Ascending aorta (tissue), 2 donors: ENCODE measurements around the gene ADGRL3. TPM values are rescaled to one million over a fixed set of nuclear protein-coding genes. Genes with fewer than 3 reads are reported as not detected.

ENCODE experiments used
- DNase-seq, 2 donors: peaks; one replicate each; pipeline ENCODE4 v3.0.0-alpha.2; 2019; ENCODE audit warnings: low spot score in 2 of 2
- H3K27ac ChIP-seq, 2 donors: fragments of 200-600 bp; sonication (generic); one replicate each; pipeline ENCODE4 v1.5.1; 2016 to 2017; ENCODE audit warnings: mild to moderate bottlenecking in 1 of 2
- H3K27me3 ChIP-seq: fragments of 200-600 bp; sonication (generic); one replicate; pipeline ENCODE4 v1.5.1; 2017
- H3K36me3 ChIP-seq, 2 donors: fragments of 200-600 bp; sonication (generic); one replicate each; pipeline ENCODE4 v1.5.1; 2016
- H3K4me1 ChIP-seq, 2 donors: fragments of 200-600 bp; sonication (generic); one replicate each; pipeline ENCODE4 v1.5.1; 2016 to 2017; ENCODE audit warnings: mild to moderate bottlenecking in 1 of 2
- H3K4me3 ChIP-seq, 2 donors: fragments of 200-600 bp; sonication (generic); one replicate each; pipeline ENCODE4 v1.5.1; 2016 to 2017; ENCODE audit warnings: mild to moderate bottlenecking in 1 of 2
- H3K9me3 ChIP-seq, 2 donors: fragments of 200-600 bp; sonication (generic); one replicate each; pipeline ENCODE4 v1.5.1; 2016
- CTCF ChIP-seq, 3 experiments: fragments of 200-600 bp in 2 of 3; fragments of 450-650 bp in 1 of 3; sonication (generic) in 2 of 3; IDR thresholded peaks; one replicate each; pipeline ENCODE4 v1.5.1; 2016 to 2019; ENCODE audit warnings: antibody characterized with exemption in 3 of 3, mild to moderate bottlenecking in 1 of 3, moderate library complexity in 1 of 3
- intact Hi-C: fragments of 100-400 bp; cut with DNase I; formaldehyde crosslinking; loops from one replicate; pipeline ENCODE4 v1.15.1; 2023
- total RNA-seq: library from RNA; depleted of rRNA; stranded (reverse); fragments of >200 nt; gene quantifications from one replicate; pipeline ENCODE4 v1.1.0, GENCODE V29; 2016

The ADGRL3 gene
- total RNA-seq, 1 donor from 2014 or later, result 22.2 TPM

GRCh38 chr4:61427099-61427817 is 227.1 kb downstream of the ADGRL3 start:
- no peak overlapping the region for H3K27ac ChIP-seq
- TF ChIP-seq CTCF (IDR thresholded peaks at IDR 0.05), result no peak
- H3K4me3 ChIP-seq, result no peak overlapping the region
- intact Hi-C loops, result no loop called here
- H3K4me1 ChIP-seq, result no peaks in the 10 kb centered on the region
- H3K27me3 ChIP-seq, result no peaks in the 10 kb centered on the region
- no peaks in the 10 kb centered on the region for H3K9me3 ChIP-seq
- no peaks in the 10 kb centered on the region for H3K36me3 ChIP-seq
- DNase-seq, result no peak

DNA sequence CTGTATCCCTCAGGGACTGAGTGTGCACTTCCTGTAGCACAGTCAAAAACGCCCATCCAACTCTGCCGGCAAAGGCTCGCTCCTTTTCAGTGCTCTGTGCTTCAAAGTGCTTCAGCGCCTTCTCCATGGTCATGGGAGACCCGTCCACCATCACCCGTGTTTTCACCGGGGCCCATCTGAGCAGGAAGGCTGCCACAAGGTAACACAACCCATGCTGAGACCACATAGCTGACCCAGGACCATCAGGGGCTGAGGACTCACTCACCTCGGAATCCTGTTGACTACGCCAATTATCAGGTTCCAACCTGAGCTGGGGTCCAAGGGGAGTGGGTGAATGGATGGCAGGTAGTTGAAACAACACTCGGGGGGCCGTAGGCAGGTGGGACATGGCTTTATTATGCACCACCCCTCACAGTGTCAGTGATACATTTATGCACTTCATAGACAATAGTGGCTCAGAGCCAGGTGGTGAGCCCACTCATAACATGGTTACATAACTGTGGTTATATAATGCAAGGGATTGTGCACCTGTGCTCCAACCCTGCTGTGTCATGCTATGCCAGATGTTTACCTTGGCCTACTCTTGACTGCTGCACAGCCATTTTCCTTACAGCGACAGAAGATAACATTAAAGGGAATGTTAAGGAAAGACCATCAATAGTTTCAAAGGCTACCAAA is 227.8 kb downstream of the ADGRL3 start:
- H3K36me3 ChIP-seq, result no peaks in the 10 kb centered on the region
- H3K27me3 ChIP-seq, result no peaks in the 10 kb centered on the region
- no peak for TF ChIP-seq CTCF (IDR thresholded peaks at IDR 0.05)
- no peak overlapping the region for H3K27ac ChIP-seq
- no peak overlapping the region for H3K4me3 ChIP-seq
- H3K9me3 ChIP-seq, result no peaks in the 10 kb centered on the region
- no peak for DNase-seq
- no peaks in the 10 kb centered on the region for H3K4me1 ChIP-seq
- intact Hi-C loops, result no loop called here

DNA sequence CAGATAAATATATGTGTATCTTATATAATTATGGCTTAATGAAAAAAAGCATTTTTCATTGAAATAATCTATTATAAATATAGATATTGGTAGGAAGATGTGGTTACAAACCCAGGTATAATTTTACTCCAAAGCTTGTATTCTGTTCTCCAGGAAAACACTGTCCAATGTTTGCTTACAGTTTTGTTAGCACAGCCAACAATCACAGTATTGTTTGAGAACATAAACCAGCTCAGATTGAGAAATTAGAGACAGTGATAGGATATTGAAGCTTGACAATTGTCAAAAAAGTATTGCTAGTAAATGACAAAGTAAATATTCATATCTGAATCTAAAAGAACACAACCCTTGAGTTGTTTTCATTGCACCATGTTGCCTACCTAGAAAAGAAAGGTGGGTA is 228.8 kb downstream of the ADGRL3 start:
- TF ChIP-seq CTCF (IDR thresholded peaks at IDR 0.05), result no peak
- no peak for DNase-seq
- Histone ChIP-seq H3K4me3 (no peak overlapping the region), H3K36me3 (no peaks in the 10 kb centered on the region), H3K27me3 (no peaks in the 10 kb centered on the region), H3K27ac (no peak overlapping the region), H3K9me3 (no peaks in the 10 kb centered on the region), H3K4me1 (no peaks in the 10 kb centered on the region)
- intact Hi-C loops, result no loop called here

DNA sequence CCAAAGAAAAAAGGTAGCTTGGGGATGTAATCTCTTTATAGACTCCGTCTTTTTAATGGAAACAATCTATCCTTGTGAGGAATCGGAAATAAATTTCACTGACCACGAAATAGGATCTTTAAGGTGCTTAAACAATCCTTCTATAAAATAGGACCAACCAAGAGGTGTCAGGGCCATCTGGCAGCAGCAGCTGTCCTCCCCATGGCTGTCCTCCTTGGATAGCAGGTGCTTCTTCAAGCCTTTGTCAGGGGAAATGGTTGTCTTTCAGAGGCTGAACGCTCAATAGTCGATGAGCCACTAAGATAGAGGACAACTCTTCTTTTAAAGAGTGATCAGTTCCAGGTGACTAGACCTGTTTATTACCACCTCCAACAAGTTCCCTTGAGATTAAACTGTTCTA is 231.0 kb downstream of the ADGRL3 start:
- Histone ChIP-seq H3K27me3 (no peaks in the 10 kb centered on the region), H3K4me3 (no peak overlapping the region), H3K27ac (no peak overlapping the region), H3K4me1 (no peaks in the 10 kb centered on the region), H3K9me3 (no peaks in the 10 kb centered on the region), H3K36me3 (no peaks in the 10 kb centered on the region)
- DNase-seq, result no peak
- no peak for TF ChIP-seq CTCF (IDR thresholded peaks at IDR 0.05)
- intact Hi-C loops, result no loop called here

DNA sequence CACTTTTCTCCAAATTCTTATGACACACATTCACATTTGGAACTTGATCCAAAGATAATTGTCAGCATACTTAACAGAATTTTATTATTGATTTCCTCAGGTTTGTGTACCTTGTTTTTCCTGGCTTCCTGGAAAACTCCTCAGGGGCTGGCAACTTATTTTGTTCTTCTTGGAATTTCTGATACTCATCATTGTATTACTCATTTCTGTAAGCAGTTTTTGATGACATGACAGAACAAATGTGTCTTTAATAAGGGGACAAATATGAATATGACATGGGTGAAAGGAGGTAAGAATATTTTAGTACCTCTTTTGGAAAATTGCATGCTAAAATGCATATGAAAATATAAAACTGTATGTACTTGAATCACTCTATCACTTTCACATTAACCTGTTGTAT is 237.8 kb downstream of the ADGRL3 start:
- Histone ChIP-seq H3K36me3 (no peaks in the 10 kb centered on the region), H3K27me3 (no peaks in the 10 kb centered on the region), H3K27ac (no peak overlapping the region), H3K9me3 (no peaks in the 10 kb centered on the region), H3K4me1 (no peaks in the 10 kb centered on the region), H3K4me3 (no peak overlapping the region)
- TF ChIP-seq CTCF (IDR thresholded peaks at IDR 0.05), result no peak
- no peak for DNase-seq
- intact Hi-C loops, result no loop called here
